Stromal cell of bone marrow (primary cell): Measurements from ENCODE around the gene MR1.

Source experiments
- DNase-seq: peaks from one replicate; pipeline ENCODE4 v3.0.0-alpha.2; 2012; ENCODE audit warnings: low read depth

The MR1 gene

DNA sequence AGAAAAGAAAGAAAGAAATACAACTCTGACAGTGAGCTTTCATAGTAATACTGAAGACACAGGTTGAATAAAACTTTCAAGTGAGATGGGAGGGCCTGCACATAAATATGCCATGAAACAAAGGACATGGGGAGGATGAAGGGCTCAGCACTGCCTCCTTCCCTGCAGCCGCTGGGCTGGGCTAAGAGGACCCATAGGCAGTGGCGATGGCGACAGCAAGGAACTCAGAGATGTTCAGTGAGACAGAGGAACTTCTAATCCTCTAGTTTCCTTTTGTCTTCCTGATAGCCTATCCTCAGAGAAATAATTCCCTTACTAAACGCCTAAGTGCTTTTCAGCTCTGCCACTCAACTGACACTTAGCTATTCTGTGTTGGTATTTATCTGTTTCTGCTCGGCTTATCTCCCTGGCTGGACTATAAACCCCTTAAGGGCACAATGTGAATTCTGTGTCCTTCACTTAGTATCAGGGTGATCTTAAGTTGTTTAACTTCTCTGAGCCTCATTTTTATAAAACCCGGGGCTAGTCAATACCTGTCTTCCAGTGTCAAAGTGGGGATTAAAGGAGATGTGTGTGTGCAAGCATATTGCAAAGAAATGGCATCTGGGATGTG, 30.3 kb downstream of the MR1 start:
- no peak for DNase-seq

DNA sequence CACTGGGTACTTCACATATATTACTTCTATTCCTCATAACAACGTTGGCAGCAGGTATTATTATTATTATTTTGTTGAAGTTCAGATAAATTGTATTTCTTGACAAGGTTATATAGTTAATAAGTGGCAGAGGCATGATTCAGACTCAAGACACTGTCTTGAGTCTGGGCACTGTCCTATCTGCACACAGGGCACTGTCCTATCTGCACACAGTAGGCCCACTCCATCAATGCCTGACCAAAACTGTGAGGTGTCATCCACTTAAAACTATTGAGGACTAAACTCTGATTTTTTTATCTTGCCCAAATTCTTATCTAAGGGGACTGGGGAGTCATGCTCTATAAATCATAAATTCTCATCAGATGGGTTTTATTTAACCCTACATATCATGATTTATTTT, 30.9 kb downstream of the MR1 start:
- no peak for DNase-seq

GRCh38 chr1:181073638-181074037, 39.9 kb downstream of the MR1 start:
- no peak for DNase-seq

- no peak for DNase-seq
Observed at GRCh38 chr1:181075766-181076350, 42.1 kb downstream of the MR1 start.

- no peak for DNase-seq
Observed at GRCh38 chr1:181076852-181077251, 43.1 kb downstream of the MR1 start.

DNA sequence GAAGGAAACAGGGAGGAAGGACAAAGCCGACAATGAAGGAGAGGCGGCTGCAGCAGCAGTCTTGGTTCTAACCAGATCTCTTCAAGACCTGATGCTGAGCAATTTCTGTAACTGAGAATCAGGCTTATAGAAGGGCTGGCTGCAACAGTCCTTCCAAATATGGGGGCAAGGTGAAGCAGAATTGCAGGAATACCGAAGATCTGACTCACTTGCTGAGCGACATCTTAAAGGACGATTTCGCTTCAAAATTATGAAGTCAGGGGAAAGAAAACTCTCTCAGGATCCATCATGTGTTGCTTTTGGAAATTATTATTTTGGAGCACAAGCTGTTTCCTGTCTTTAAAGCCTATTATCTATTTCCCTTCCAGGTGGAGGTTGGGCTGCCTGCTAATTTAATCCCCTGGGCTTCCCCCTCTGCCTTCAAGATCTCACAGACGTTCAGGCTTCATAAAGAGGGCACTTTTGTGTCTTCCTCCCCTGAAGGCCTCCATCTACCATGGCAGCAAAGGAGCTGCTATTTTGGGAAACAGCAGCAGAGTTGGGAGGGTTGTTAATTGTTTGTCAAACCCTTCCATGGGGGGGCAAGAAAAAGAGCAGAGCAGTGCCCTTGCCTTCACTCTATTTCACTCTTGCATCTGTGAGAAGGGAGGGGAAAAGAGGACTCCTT, 43.9 kb downstream of the MR1 start:
- no peak for DNase-seq

- no peak for DNase-seq
Observed at GRCh38 chr1:181079382-181079781, 45.6 kb downstream of the MR1 start.

DNA sequence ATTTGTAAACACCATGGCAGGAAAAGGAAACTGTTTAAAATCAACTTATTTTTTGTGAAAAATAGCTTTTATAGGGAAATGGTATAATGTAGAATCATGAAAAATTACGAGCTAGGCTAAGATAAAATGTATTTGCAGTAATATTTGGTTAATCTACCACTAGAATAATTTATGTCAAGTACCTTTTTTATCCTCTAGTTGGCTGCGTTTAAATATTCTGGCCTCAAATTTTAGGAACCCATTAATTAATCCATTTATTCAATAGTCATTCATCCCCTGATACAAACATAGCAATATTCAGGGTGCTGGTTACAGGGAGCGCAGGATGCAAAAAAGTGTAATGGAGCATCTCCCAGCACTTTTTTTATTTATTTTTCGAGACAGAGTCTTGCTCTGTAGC, 46.1 kb downstream of the MR1 start:
- no peak for DNase-seq

- DNase-seq: no peak
Observed at GRCh38 chr1:181080556-181080955, 46.8 kb downstream of the MR1 start.

DNA sequence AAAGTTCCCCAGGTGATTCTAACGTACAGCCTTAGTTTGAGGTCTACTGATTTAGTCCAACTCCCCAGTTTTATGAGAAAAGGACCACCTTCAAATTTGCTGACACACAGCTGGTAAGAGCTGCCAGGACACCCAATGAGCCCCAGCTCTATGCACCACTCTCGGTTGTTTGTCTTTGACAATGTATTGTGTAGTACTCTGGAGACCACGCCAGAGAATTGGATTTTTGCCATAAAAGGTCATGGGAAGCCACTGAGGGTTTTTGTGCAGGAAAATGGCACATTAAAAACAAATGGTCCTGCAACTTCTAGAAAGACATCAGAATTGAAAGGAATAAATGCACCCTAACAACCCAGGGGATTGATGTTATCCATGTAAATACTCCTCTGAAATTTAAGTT, 47.6 kb downstream of the MR1 start:
- no peak for DNase-seq

DNA sequence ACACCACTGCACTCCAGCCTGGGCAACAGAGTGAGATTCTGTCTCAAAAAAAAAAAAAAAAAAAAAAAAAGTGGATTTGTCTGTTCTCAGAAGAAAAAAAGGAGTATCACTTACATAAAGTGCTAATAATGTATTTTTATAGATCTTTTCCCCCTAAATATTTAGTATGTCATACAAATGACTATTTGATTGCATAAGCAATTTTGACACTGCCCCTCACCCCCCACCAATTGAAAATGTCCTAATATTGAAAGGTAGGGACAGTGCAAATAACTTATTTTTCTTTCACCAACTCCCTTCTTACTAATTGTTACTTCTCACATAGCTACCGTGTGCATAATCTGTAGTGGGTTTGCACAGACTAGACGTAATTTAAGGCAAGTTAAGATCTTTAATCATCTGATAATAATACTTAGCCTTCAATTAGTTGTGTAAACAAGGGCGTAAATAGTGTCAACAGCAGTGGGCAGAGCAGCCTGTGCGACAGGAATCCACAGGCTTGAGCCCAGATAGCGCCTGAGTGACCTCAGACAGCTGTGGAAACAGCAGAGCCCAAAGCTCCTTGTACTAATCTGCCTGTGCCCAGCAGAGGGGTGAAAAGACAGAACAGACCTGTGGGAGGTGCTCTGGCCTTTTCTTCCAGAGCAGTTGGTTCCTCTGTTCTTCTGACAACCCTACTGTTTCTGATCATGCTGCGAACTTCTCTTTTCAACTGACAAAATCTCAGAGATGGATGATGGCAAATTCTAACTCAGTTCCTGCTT, 50.2 kb downstream of the MR1 start:
- no peak for DNase-seq

DNA sequence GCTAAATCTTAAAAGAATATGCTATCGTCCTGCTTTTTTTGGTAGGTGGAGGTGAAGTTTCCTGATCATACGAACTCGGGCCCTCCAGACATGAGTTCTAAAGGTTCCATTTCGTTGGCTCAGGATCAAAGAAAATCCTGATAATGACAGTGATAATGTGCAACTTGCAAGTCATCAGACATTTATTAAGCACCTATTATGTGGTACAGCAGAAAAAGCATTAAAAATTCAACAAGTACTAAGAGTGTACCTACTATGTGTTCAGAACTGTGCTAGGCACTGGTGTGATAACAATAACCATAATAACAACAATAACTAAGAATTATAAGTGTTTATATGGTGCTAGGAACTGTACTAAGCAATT, 50.8 kb downstream of the MR1 start:
- no peak for DNase-seq

DNA sequence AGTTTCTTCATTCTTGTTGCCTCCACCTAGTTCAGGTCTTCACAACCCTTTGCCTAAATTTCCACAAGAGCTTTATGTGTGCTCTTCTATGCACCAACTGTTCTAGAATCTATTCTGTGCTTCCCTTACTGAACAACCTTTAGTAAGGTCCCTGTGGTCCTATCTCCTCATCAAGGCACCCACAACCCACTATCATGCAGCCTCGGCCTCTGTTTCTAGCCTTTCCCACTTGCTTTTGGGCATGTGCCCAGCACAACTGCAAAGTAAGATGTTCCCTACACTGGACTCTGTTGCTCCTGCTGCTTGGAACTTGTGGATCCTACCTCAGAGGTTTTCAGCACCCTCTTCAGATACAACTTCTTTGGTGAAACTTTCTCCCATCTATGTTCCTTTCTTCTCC, 52.3 kb downstream of the MR1 start:
- no peak for DNase-seq

DNA sequence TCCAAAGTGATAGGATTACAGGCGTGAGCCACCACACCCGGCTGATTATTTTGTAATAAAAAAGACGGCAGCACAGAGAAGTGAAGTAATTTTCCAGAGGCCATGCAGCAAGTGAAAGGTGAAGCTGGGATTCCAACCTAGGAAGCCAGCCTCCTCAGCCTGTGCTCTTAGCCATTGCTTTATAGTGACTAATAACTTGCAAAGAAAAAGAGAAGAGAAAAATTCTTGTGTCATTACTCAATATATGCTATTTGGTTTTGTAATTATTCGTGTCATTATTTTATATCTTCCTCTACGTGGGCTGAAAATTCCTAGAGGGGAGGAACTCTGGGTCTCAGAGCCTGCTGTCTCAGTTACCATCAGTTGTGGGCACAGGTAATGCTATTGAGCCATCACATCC, 53.1 kb downstream of the MR1 start:
- peak; percentile 44 for DNase-seq

DNA sequence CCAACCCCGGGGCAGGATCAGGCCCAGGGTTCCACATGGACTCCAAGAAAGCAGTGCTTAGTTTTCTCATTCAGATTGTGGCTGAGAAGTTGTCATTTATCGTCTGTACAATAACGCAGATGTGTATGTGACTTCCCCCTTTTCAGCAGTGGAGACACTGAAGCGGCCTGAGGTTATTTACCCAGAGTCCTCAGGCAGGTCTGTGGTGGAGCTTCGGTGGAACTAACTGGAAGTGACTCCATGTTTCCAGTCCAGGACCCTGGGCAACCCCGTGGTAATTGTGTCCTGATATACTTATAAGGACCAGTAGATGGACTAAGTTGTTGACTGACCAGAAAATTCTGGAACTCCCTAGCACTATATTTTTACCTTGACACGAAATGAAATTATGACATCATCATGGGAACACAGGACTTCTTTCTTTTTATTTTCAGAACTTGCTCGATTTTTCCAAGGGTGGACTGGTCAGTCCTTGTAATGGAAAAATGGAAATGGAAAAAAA, 53.7 kb downstream of the MR1 start:
- DNase-seq: no peak

- peak; percentile 91 for DNase-seq
Observed at GRCh38 chr1:181088079-181089016, 54.6 kb downstream of the MR1 start, which contains the start of gene IER5. TSS of gene IER5 (plus strand) at chr1:181088700. CDS start at chr1:181088903, 203 bp downstream.

DNA sequence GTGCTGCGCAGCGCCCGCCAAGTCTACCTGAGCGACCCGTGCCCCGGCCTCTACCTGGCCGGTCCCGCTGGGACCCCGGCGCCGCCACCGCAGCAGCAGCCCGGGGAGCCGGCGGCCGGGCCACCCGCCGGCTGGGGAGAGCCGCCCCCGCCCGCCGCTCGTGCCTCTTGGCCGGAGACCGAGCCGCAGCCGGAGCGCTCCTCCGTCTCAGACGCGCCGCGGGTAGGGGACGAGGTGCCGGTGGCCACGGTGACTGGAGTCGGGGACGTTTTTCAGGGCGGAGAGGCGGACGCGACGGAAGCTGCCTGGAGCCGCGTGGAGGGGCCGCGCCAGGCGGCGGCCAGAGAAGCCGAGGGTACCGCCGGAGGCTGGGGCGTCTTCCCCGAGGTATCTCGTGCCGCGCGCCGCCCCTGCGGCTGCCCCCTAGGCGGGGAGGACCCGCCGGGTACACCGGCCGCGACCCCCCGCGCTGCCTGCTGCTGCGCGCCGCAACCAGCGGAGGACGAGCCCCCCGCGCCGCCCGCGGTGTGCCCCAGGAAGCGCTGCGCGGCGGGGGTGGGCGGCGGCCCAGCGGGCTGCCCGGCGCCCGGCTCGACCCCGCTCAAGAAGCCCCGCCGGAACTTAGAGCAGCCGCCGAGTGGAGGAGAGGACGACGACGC, 55.4 kb downstream of the MR1 start:
- no peak for DNase-seq

DNA sequence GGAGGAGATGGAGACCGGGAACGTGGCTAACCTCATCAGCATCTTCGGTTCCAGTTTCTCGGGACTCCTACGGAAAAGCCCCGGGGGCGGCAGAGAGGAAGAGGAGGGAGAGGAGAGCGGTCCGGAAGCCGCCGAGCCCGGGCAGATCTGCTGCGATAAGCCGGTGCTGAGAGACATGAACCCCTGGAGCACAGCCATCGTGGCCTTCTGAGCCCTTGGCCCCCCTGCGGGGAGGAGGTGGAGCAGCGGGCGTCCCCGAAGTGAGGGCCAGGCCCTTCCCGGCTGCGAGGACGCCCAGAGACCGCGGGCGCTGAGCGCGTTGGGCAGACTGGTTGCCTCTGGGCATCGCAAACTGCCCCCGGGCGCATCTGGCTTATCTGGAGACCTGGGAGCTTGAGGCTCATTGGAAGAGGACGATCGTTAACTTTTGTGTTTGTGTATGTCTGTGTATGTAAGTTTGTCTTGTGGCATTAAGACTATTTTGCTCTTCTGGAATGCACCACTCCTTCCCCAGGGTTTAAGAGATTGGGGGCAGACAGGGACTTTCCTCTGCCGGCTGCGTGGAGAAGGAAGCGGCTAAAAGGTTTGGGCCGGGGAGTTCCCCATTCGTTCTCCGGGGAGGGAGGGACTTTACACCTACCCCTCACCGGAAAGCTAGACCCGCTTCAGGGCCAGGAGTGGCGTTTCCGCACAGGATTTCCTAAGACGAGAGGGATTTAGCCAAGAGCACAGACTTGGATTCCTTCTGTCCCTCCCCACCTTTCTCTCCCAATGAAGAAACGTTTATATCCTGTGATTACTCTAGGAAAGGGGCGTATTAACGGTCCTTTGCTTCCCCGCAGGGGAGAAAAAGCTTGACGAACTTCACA, 56.1 kb downstream of the MR1 start:
- DNase-seq: no peak

GRCh38 chr1:181090641-181091126, 56.9 kb downstream of the MR1 start:
- DNase-seq: no peak
